H1 (cell line): Measurements from ENCODE around the gene TRABD2A. TPM values are rescaled to one million over a fixed set of nuclear protein-coding genes. Genes with fewer than 3 reads are reported as not detected.

Experiments used
- CEBPB ChIP-seq: IDR thresholded peaks from 2 replicates; pipeline ENCODE4 v1.6.1; 2012; ENCODE audit warnings: low read depth, low read length
- KDM5A ChIP-seq: fragments of 200-600 bp; IDR thresholded peaks from 2 replicates; pipeline ENCODE4 v1.7.1; 2012; ENCODE audit warnings: mild to moderate bottlenecking, low read length, inconsistent platforms, mixed read lengths
- polyA plus RNA-seq, 7 experiments: library from polyadenylated mRNA; depleted of rRNA in 3 of 7; stranded (reverse) in 5 of 7; unstranded in 2 of 7; fragments of >200 nt in 5 of 7; fragments of 200-250 nt in 2 of 7; gene quantifications; 1 replicate in 5 of 7; 2 replicates in 1 of 7; 4 replicates in 1 of 7; pipeline versions ENCODE4 v1.2.1 to v1.2.3, GENCODE V29; 2011 to 2013; ENCODE audit warnings: missing spikeins in 2 of 7, mixed read lengths in 2 of 7
- total RNA-seq: library from RNA; stranded (reverse); fragmentation: NEBNext Ultra II Directional; extraction: Animal tissue kit (Norgen Biotek cat#: 25700); gene quantifications from 2 replicates; pipeline ENCODE4 v1.2.1, GENCODE V29; 2021
- TF ChIP-seq, protein P1 (sequence below): IDR thresholded peaks from 2 replicates; pipeline ENCODE4 v1.6.1; 2012; ENCODE audit warnings: inconsistent platforms

The TRABD2A gene
- total and polyA plus RNA-seq, 2 of the 8 experiments (the other 6 are each of a cell fraction or from before 2014, with no cell fraction given), result 17.3 to 18.6 TPM

- TF ChIP-seq KDM5A (no peak), CEBPB (no peak)
- TF ChIP-seq, protein P1, sequence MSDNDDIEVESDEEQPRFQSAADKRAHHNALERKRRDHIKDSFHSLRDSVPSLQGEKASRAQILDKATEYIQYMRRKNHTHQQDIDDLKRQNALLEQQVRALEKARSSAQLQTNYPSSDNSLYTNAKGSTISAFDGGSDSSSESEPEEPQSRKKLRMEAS, result no peak
Measured at GRCh38 chr2:84844141-84844540, 36.7 kb downstream of the TRABD2A start (continued).
